Astrocyte (in vitro differentiated cells and primary cell): ENCODE results near the gene NFATC3.

Experiments used
- CTCF ChIP-seq: IDR thresholded peaks from 2 replicates; pipeline ENCODE4 v1.5.1; 2011; ENCODE audit warnings: low read depth, mild to moderate bottlenecking, inconsistent platforms, low read length, moderate library complexity; ENCODE audit not compliant: insufficient read depth
- EZH2 ChIP-seq: IDR thresholded peaks from 2 replicates; pipeline ENCODE4 v1.6.1; 2012; ENCODE audit warnings: mild to moderate bottlenecking, low read length, inconsistent platforms; ENCODE audit not compliant: insufficient read depth

- no peak for TF ChIP-seq CTCF
- no peak for TF ChIP-seq EZH2
Measured at GRCh38 chr16:68190736-68191510, 105.8 kb downstream of the NFATC3 start.
